Colonic mucosa (tissue), 4 donors: ENCODE results near the gene AUH. TPM values are rescaled to one million over a fixed set of nuclear protein-coding genes. Genes with fewer than 3 reads are reported as not detected.

Experiments used
- DNase-seq: peaks from one replicate; pipeline ENCODE4 v3.0.0-alpha.2; 2020
- H3K27ac ChIP-seq: fragments of 200-600 bp; one replicate; pipeline ENCODE4 v1.8.0; 2021
- H3K27me3 ChIP-seq: fragments of 200-600 bp; one replicate; pipeline ENCODE4 v1.8.0; 2021
- H3K36me3 ChIP-seq: fragments of 200-600 bp; one replicate; pipeline ENCODE4 v1.8.0; 2021
- H3K4me1 ChIP-seq: fragments of 200-600 bp; one replicate; pipeline ENCODE4 v1.8.0; 2021; ENCODE audit warnings: mild to moderate bottlenecking
- H3K4me3 ChIP-seq: fragments of 200-600 bp; one replicate; pipeline ENCODE4 v1.8.0; 2021
- H3K9ac ChIP-seq, 2 donors: one replicate each; pipeline ENCODE4 v1.7.0; 2013; ENCODE audit warnings: control low read depth in 2 of 2, low read depth in 2 of 2, low read length in 2 of 2
- H3K9me3 ChIP-seq: fragments of 200-600 bp; one replicate; pipeline ENCODE4 v1.8.0; 2021
- intact Hi-C: fragments of 100-400 bp; cut with DNase I; formaldehyde crosslinking; loops from one replicate; pipeline ENCODE4 v1.14.1; 2022
- total RNA-seq, 2 donors: library from RNA; stranded (reverse); fragmentation: NEBNext Ultra II Directional in 1 of 2; extraction: Animal tissue kit (Norgen Biotek cat#: 25700) in 1 of 2; gene quantifications; one replicate each; pipeline ENCODE4 v1.2.1, GENCODE V29; 2021
- TF ChIP-seq, protein P1 (sequence below): fragments of 200-600 bp; IDR thresholded peaks from one replicate; pipeline ENCODE4 v1.8.0; 2022; ENCODE audit warnings: antibody characterized with exemption, mild to moderate bottlenecking
- donor health status: healthy.
- donor health status: DM: no; HTN: no; CAD: no.
- donor health status: DM: no; HTN: no; CAD: no.

AUH gene
- total RNA-seq, 2 donors from 2014 or later: 21.5 to 47.6 TPM

DNA sequence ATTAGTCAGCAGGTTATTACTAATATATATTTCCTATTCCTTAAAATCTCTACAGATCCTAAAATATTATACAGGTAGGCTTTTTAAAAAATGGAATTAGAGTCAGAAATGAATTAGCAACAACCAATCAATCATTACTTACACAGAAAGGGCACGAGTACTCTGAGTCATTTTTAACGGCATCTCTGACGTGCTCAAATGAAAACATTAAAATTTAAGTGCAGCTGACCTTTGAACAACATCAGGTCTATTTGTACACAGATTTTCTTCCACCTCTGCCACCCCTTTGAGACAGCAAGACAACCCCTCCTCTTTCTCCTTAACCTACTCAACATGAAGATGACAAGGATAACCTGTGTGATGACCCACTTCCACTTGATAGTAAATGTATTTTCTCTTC lies 19.1 kb downstream of the AUH start:
- H3K27ac ChIP-seq: no peak overlapping the region
- no peak for DNase-seq
- intact Hi-C loops: no loop called here
- H3K4me1 ChIP-seq: no peaks in the 10 kb centered on the region
- TF ChIP-seq, protein P1, sequence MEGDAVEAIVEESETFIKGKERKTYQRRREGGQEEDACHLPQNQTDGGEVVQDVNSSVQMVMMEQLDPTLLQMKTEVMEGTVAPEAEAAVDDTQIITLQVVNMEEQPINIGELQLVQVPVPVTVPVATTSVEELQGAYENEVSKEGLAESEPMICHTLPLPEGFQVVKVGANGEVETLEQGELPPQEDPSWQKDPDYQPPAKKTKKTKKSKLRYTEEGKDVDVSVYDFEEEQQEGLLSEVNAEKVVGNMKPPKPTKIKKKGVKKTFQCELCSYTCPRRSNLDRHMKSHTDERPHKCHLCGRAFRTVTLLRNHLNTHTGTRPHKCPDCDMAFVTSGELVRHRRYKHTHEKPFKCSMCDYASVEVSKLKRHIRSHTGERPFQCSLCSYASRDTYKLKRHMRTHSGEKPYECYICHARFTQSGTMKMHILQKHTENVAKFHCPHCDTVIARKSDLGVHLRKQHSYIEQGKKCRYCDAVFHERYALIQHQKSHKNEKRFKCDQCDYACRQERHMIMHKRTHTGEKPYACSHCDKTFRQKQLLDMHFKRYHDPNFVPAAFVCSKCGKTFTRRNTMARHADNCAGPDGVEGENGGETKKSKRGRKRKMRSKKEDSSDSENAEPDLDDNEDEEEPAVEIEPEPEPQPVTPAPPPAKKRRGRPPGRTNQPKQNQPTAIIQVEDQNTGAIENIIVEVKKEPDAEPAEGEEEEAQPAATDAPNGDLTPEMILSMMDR: no peak
- H3K9ac ChIP-seq: no peak overlapping the region
- H3K9me3 ChIP-seq: no peaks in the 10 kb centered on the region
- no peaks in the 10 kb centered on the region for H3K36me3 ChIP-seq
- H3K4me3 ChIP-seq: no peak overlapping the region
- no peaks in the 10 kb centered on the region for H3K27me3 ChIP-seq

DNA sequence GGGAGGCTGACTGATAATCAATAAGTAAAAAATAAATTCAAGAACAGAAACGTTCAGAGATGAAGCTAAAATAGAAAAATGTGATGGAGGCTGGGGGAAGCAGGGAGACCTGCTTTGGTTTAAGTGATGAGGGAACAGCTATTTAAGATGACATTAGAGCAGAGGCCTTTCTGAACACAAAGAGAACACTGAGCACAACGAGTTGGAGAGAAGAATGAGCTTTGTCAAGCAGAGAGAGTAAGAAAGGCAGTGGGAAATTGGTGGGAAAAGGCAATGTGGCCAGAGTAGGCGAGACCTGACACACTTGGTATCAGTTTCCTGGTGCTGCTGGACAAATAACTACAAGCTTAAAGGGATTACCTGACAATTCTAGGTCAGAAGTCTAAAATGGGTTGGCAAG lies 20.0 kb downstream of the AUH start:
- intact Hi-C loops: no loop called here
- Histone ChIP-seq H3K27ac (no peak overlapping the region), H3K9ac (no peak overlapping the region), H3K4me3 (no peak overlapping the region), H3K9me3 (no peaks in the 10 kb centered on the region), H3K27me3 (no peaks in the 10 kb centered on the region), H3K4me1 (no peaks in the 10 kb centered on the region), H3K36me3 (no peaks in the 10 kb centered on the region)
- TF ChIP-seq, protein P1: no peak
- DNase-seq: no peak

DNA sequence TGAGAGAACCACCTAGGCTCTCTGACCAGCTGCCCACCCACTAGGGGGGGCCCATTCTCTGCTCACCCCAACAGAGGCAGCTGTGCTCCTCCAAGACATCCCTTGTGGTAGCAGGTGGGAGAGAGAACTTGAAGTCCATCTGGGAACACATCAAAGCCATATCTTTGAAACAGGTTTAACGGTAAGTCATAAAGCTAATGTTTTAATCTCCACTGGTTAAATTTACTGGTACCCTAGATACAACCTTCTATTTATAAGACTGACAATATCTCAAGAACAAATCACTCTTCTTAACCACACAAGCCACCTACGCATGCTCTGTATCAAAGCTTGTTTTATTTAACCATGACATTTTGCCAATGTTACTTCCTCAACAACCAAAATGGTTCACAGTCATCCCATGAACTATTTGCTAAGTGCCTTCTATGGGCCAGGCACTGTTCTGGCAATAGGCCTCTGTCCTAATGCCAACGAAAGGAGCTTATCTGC lies 20.4 kb downstream of the AUH start:
- no peak overlapping the region for H3K27ac ChIP-seq
- no peak for DNase-seq

DNA sequence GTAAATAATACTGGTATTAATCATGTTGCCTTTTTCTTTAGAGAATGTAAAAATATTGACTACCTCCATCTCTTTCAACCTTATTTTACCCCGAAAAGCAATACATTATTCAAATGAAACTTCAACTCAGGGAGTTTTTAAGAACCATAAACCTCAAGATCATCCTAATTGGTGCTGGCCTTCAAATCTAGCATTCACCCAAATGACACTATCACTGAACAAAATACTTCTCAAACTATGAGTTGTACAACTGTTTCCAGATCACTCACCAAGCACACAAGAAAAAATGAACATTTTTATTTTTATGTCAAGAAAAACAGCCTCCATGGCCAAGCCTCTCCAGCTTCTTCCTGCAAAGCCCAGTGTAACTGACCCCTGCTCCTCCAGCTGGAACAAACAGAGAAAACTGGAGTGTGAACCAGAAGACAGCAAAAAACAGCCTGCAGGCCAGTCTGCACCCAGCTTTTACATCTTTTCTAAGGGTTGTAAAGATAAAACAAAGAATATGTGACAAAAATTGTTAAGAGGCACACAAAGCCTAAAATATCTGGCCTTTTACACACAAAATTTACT lies 21.2 kb downstream of the AUH start:
- H3K4me3 ChIP-seq: no peak overlapping the region
- TF ChIP-seq, protein P1: no peak
- no peak for DNase-seq
- no peaks in the 10 kb centered on the region for H3K9me3 ChIP-seq
- H3K36me3 ChIP-seq: no peaks in the 10 kb centered on the region
- intact Hi-C loops: no loop called here
- H3K9ac ChIP-seq: no peak overlapping the region
- H3K4me1 ChIP-seq: no peaks in the 10 kb centered on the region
- H3K27ac ChIP-seq: no peak overlapping the region
- no peaks in the 10 kb centered on the region for H3K27me3 ChIP-seq

More for the DNA sequence above, 20.4 kb downstream of the AUH start:
- H3K9ac ChIP-seq: no peak overlapping the region
- H3K27me3 ChIP-seq: no peaks in the 10 kb centered on the region
- TF ChIP-seq, protein P1: no peak
- H3K36me3 ChIP-seq: no peaks in the 10 kb centered on the region
- no peak overlapping the region for H3K4me3 ChIP-seq
- no peaks in the 10 kb centered on the region for H3K4me1 ChIP-seq
- intact Hi-C loops: no loop called here
- H3K9me3 ChIP-seq: no peaks in the 10 kb centered on the region

DNA sequence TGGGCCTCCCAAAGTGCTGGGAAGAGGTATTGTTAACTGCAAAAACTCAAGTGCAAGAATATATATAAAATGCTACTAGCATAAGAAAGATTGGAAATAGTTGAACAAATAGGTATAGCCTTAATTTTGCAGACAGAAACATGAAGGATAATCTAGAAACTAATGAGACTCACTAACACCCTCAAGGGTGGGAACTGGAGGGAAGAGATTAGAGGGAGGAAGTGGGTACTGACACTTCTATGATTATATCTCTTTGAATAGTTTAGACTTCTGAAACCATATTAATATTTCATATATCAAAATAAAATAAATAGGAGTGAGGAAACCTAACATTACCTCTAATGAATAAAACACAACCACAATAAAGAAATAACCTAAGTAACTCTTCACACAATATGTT lies 23.0 kb downstream of the AUH start:
- intact Hi-C loops: no loop called here
- Histone ChIP-seq H3K27ac (no peak overlapping the region), H3K9me3 (no peaks in the 10 kb centered on the region), H3K27me3 (no peaks in the 10 kb centered on the region), H3K4me1 (no peaks in the 10 kb centered on the region), H3K36me3 (no peaks in the 10 kb centered on the region), H3K9ac (no peak overlapping the region), H3K4me3 (no peak overlapping the region)
- TF ChIP-seq, protein P1: no peak
- no peak for DNase-seq
